ENCODE measurements around the gene CHST13. TPM values are rescaled to one million over a fixed set of nuclear protein-coding genes. Genes with fewer than 3 reads are reported as not detected.

Gene CHST13
- polyA plus RNA-seq, 3 donors: 16.6 to 41.8 (median 39.2) TPM

DNA sequence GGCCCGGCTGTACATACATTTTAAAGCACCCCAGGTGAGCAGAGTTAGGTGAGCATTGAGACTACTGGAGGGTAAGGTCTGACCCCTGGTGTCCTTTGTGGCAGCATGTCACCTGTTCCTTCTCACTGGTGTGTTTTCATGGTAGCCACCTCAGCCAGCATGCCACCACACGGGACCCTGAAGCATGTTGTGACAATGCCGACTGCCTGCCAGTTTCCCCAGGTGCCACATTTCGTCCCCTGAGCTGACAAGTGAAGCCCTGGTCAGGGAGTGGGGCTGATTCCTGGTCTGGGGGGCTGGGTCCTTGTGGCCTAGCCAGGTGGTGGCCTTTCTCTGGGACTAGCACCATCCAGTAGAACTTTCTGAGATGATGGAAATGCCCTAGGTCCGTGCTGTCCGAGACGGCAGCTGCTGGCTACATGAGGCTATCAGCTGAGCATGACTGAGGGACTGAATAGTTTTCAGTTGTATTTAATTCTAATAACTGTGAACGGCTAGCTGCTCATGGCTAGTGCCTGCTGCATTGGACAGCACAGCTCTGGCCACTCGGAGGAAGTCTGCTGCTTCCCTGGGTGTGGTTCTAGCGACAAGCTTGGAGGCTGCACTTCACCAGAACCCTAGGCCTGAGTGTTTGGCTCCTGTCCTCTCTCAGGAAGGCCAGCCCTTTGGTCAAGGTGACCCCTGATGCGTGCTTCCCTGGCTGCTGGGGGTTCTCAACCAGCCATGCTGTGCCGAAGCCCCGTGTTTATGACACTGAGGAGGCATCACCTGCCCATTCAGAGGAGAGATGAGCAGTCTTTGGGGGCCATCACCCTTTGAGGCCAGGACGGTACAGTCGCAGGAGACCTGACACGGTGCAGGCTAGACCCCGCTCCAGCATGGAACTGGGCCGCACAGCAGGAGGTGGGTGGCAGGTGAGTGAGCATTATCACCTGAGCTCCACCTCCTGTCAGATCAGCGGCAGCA lies 30.9 kb downstream of the CHST13 start:
- H3K4me2 ChIP-seq (replicated peaks; ENCODE audit: extremely low read depth, low read length, poor library complexity, severe bottlenecking): no peak overlapping the region
- 87% methylated on average over 17 of the region's 19 CpGs for WGBS (ENCODE audit: insufficient coverage)
- no peak overlapping the region for H3K4me3 ChIP-seq (replicated peaks in 1 of 3; ENCODE audit: low read depth in 2 of 3, low read length in 3 of 3)
- no peak overlapping the region for H3K9ac ChIP-seq (ENCODE audit: insufficient read depth, low read length, poor library complexity, severe bottlenecking)
- no peak overlapping the region for H2AFZ ChIP-seq (ENCODE audit: insufficient read depth, low read depth, low read length, poor library complexity, severe bottlenecking)
- peaks cover 3% of the 10 kb centered on the region for H3K4me1 Mint-ChIP-seq
- peaks cover 2% of the 10 kb centered on the region in 2 donors for H3K4me1 ChIP-seq (ENCODE audit: control insufficient read depth in 1 of 2, insufficient read depth in 2 of 2, low read length in 2 of 2)
- no peak overlapping the region for H3K27ac ChIP-seq (ENCODE audit: low read depth in 1 of 2, low read length in 2 of 2)
- no peaks in the 10 kb centered on the region for H3K9me3 ChIP-seq (replicated peaks in 1 of 2; ENCODE audit: control insufficient read depth in 1 of 2, insufficient read depth in 1 of 2, low read length in 2 of 2)
- no peaks in the 10 kb centered on the region for H3K36me3 Mint-ChIP-seq
- intact Hi-C loops (cut with micrococcal nuclease): no loop called here
- TF ChIP-seq, protein P1, sequence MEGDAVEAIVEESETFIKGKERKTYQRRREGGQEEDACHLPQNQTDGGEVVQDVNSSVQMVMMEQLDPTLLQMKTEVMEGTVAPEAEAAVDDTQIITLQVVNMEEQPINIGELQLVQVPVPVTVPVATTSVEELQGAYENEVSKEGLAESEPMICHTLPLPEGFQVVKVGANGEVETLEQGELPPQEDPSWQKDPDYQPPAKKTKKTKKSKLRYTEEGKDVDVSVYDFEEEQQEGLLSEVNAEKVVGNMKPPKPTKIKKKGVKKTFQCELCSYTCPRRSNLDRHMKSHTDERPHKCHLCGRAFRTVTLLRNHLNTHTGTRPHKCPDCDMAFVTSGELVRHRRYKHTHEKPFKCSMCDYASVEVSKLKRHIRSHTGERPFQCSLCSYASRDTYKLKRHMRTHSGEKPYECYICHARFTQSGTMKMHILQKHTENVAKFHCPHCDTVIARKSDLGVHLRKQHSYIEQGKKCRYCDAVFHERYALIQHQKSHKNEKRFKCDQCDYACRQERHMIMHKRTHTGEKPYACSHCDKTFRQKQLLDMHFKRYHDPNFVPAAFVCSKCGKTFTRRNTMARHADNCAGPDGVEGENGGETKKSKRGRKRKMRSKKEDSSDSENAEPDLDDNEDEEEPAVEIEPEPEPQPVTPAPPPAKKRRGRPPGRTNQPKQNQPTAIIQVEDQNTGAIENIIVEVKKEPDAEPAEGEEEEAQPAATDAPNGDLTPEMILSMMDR (IDR thresholded peaks at IDR 0.05): no peak
- H4K20me1 ChIP-seq (ENCODE audit: insufficient read depth, low read length): no peaks in the 10 kb centered on the region
- H3K4me3 Mint-ChIP-seq: no peak overlapping the region
- no peaks in the 10 kb centered on the region for H3K36me3 ChIP-seq (replicated peaks in 1 of 2; ENCODE audit: control insufficient read depth in 1 of 2, insufficient read depth in 2 of 2, low read length in 2 of 2)
- no peak overlapping the region for H3K27ac Mint-ChIP-seq
- H3K9me3 Mint-ChIP-seq: peaks cover 0 to 2% (median 0%) of the 10 kb centered on the region in 7 donors
- H3K27me3 ChIP-seq (ENCODE audit: control insufficient read depth in 2 of 2, insufficient read depth in 2 of 2, low read length in 2 of 2): no peaks in the 10 kb centered on the region
- H3K27me3 Mint-ChIP-seq (ENCODE audit: low read depth in 3 of 3): peaks cover 2 to 9% (median 3%) of the 10 kb centered on the region in 3 donors
- H3K79me2 ChIP-seq (ENCODE audit: insufficient read depth, low read length): no peaks in the 10 kb centered on the region
- peak in 1 of 3 donors; percentile 1 for DNase-seq

GRCh38 chr3:126555795-126556636 lies 32.1 kb downstream of the CHST13 start:
- H3K36me3 ChIP-seq (replicated peaks in 1 of 2; ENCODE audit: control insufficient read depth in 1 of 2, insufficient read depth in 2 of 2, low read length in 2 of 2): no peaks in the 10 kb centered on the region
- DNase-seq: peak in 1 of 3 donors; percentile 1
- peaks cover 0 to 2% (median 0%) of the 10 kb centered on the region in 7 donors for H3K9me3 Mint-ChIP-seq
- no peak overlapping the region for H3K9ac ChIP-seq (ENCODE audit: insufficient read depth, low read length, poor library complexity, severe bottlenecking)
- no peak overlapping the region for H3K4me3 ChIP-seq (replicated peaks in 1 of 3; ENCODE audit: low read depth in 2 of 3, low read length in 3 of 3)
- no peak overlapping the region for H3K4me3 Mint-ChIP-seq
- TF ChIP-seq, protein P1 (IDR thresholded peaks at IDR 0.05): no peak
- no peaks in the 10 kb centered on the region for H3K4me1 ChIP-seq (ENCODE audit: control insufficient read depth in 1 of 2, insufficient read depth in 2 of 2, low read length in 2 of 2)
- no peaks in the 10 kb centered on the region for H3K9me3 ChIP-seq (replicated peaks in 1 of 2; ENCODE audit: control insufficient read depth in 1 of 2, insufficient read depth in 1 of 2, low read length in 2 of 2)
- H3K27ac ChIP-seq (ENCODE audit: low read depth in 1 of 2, low read length in 2 of 2): no peak overlapping the region
- no peaks in the 10 kb centered on the region for H3K4me1 Mint-ChIP-seq
- no peak overlapping the region for H3K4me2 ChIP-seq (replicated peaks; ENCODE audit: extremely low read depth, low read length, poor library complexity, severe bottlenecking)
- H3K79me2 ChIP-seq (ENCODE audit: insufficient read depth, low read length): no peaks in the 10 kb centered on the region
- H3K36me3 Mint-ChIP-seq: no peaks in the 10 kb centered on the region
- no peaks in the 10 kb centered on the region for H4K20me1 ChIP-seq (ENCODE audit: insufficient read depth, low read length)
- peaks cover 2 to 10% (median 2%) of the 10 kb centered on the region in 3 donors for H3K27me3 Mint-ChIP-seq (ENCODE audit: low read depth in 3 of 3)
- H2AFZ ChIP-seq (ENCODE audit: insufficient read depth, low read depth, low read length, poor library complexity, severe bottlenecking): no peak overlapping the region
- peak overlapping the region in 1 of 7 donors; percentile 42 for H3K27ac Mint-ChIP-seq
- intact Hi-C loops (cut with micrococcal nuclease): no loop called here
- 82% methylated on average over 9 of the region's 10 CpGs for WGBS (ENCODE audit: insufficient coverage)
- H3K27me3 ChIP-seq (ENCODE audit: control insufficient read depth in 2 of 2, insufficient read depth in 2 of 2, low read length in 2 of 2): no peaks in the 10 kb centered on the region

Data from CD14-positive monocyte (primary cell).